ENCODE data around the gene CAMK2A. TPM values are rescaled to one million over a fixed set of nuclear protein-coding genes. Genes with fewer than 3 reads are reported as not detected.

Gene CAMK2A
- polyA plus RNA-seq, 1 of the 3 experiments (the other 2 are of a cell fraction) = 0.10 TPM

DNA sequence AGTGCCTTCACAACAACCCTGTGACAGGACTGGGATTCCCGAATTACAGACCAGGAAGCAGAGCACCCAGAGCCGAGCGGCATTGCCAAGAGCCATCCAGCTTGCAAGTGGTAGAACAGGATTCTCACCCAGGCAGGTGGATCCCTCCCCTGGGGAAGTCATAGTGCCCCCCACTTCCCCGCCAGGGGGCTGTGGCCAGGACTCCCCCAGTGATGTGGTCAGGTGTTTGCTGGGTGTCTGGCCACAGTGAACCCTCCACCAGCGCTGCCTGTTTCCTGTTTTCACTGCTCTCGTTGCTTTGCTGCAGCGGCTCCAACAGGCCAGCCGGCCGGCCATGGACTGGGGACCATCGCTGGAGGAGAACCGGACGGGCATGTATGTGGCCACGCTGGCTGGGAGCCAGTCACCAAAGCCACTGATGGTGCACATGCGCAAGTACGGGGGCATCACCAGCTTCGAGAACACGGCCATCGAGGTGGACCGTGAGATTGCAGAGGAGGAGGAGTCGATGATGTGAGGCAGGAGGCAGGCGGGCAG, 80.4 kb downstream of the CAMK2A start:
- no peaks in the 10 kb centered on the region for H3K36me3 ChIP-seq (replicated peaks in 1 of 2; ENCODE audit: control insufficient read depth in 1 of 2, insufficient read depth in 2 of 2, low read length in 1 of 2)
- H3K9me2 ChIP-seq = no peaks in the 10 kb centered on the region
- 0 out of 4 replicates have a peak, but pooled peaks cover 0 to 4% of the 10 kb centered on the region in 2 experiments for H3K4me1 ChIP-seq (ENCODE audit: control insufficient read depth in 1 of 2, insufficient read depth in 2 of 2, low read depth in 1 of 2, low read length in 1 of 2)
- H3K4me3 ChIP-seq (ENCODE audit: low read depth in 2 of 2, low read length in 1 of 2) = no peak overlapping the region
- POLR2A ChIA-PET = no interaction called here
- no peaks in the 10 kb centered on the region for H3F3A ChIP-seq (replicated peaks; ENCODE audit: insufficient read depth)
- no peak overlapping the region for H2AFZ ChIP-seq (ENCODE audit: low read depth)
- no peaks in the 10 kb centered on the region for H3K27me3 ChIP-seq (ENCODE audit: insufficient read depth)
- no peaks in the 10 kb centered on the region for H3K79me2 ChIP-seq (ENCODE audit: insufficient read depth)
- DNase-seq = no peak
- H3K9ac ChIP-seq = no peak overlapping the region
- H3K27ac ChIP-seq (ENCODE audit: low read depth in 2 of 2, low read length in 1 of 2) = no peak overlapping the region
- H3K9me3 ChIP-seq = no peaks in the 10 kb centered on the region
- no peaks in the 10 kb centered on the region for H4K20me1 ChIP-seq (ENCODE audit: insufficient read depth)
- no peak overlapping the region for H3K4me2 ChIP-seq
- TF ChIP-seq TCF12 (IDR thresholded peaks at IDR 0.05) = no peak
- no peak for TF ChIP-seq RXRA (IDR thresholded peaks at IDR 0.05; ENCODE audit: borderline replicate concordance, low read depth)
- no peak for TF ChIP-seq NFIC (IDR thresholded peaks at IDR 0.05; ENCODE audit: borderline replicate concordance)
- no peak for TF ChIP-seq SMC3 (IDR thresholded peaks at IDR 0.05; ENCODE audit: low read depth, low read length)
- TF ChIP-seq FOXM1 (IDR thresholded peaks at IDR 0.05; ENCODE audit: low read depth) = no peak
- TF ChIP-seq ELF1 (IDR thresholded peaks at IDR 0.05) = no peak
- TF ChIP-seq, protein P1, sequence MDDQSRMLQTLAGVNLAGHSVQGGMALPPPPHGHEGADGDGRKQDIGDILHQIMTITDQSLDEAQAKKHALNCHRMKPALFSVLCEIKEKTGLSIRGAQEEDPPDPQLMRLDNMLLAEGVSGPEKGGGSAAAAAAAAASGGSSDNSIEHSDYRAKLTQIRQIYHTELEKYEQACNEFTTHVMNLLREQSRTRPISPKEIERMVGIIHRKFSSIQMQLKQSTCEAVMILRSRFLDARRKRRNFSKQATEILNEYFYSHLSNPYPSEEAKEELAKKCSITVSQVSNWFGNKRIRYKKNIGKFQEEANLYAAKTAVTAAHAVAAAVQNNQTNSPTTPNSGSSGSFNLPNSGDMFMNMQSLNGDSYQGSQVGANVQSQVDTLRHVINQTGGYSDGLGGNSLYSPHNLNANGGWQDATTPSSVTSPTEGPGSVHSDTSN (IDR thresholded peaks at IDR 0.05) = no peak
- TF ChIP-seq, protein P2, sequence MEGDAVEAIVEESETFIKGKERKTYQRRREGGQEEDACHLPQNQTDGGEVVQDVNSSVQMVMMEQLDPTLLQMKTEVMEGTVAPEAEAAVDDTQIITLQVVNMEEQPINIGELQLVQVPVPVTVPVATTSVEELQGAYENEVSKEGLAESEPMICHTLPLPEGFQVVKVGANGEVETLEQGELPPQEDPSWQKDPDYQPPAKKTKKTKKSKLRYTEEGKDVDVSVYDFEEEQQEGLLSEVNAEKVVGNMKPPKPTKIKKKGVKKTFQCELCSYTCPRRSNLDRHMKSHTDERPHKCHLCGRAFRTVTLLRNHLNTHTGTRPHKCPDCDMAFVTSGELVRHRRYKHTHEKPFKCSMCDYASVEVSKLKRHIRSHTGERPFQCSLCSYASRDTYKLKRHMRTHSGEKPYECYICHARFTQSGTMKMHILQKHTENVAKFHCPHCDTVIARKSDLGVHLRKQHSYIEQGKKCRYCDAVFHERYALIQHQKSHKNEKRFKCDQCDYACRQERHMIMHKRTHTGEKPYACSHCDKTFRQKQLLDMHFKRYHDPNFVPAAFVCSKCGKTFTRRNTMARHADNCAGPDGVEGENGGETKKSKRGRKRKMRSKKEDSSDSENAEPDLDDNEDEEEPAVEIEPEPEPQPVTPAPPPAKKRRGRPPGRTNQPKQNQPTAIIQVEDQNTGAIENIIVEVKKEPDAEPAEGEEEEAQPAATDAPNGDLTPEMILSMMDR (IDR thresholded peaks at IDR 0.05) = no peak
- TF ChIP-seq, protein P3, sequence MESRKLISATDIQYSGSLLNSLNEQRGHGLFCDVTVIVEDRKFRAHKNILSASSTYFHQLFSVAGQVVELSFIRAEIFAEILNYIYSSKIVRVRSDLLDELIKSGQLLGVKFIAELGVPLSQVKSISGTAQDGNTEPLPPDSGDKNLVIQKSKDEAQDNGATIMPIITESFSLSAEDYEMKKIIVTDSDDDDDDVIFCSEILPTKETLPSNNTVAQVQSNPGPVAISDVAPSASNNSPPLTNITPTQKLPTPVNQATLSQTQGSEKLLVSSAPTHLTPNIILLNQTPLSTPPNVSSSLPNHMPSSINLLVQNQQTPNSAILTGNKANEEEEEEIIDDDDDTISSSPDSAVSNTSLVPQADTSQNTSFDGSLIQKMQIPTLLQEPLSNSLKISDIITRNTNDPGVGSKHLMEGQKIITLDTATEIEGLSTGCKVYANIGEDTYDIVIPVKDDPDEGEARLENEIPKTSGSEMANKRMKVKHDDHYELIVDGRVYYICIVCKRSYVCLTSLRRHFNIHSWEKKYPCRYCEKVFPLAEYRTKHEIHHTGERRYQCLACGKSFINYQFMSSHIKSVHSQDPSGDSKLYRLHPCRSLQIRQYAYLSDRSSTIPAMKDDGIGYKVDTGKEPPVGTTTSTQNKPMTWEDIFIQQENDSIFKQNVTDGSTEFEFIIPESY (IDR thresholded peaks at IDR 0.05; ENCODE audit: borderline replicate concordance, low read depth) = no peak
- TF ChIP-seq, protein P4, sequence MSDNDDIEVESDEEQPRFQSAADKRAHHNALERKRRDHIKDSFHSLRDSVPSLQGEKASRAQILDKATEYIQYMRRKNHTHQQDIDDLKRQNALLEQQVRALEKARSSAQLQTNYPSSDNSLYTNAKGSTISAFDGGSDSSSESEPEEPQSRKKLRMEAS (IDR thresholded peaks at IDR 0.05; ENCODE audit: low read depth) = no peak
- TF ChIP-seq FOXJ3 (CRISPR knock-in tag; IDR thresholded peaks at IDR 0.05) = no peak
- no peak for TF ChIP-seq EZH2phosphoT487 (IDR thresholded peaks at IDR 0.05; ENCODE audit: borderline replicate concordance, low read depth)
- TF ChIP-seq, protein P5, sequence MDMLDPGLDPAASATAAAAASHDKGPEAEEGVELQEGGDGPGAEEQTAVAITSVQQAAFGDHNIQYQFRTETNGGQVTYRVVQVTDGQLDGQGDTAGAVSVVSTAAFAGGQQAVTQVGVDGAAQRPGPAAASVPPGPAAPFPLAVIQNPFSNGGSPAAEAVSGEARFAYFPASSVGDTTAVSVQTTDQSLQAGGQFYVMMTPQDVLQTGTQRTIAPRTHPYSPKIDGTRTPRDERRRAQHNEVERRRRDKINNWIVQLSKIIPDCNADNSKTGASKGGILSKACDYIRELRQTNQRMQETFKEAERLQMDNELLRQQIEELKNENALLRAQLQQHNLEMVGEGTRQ (IDR thresholded peaks at IDR 0.05; ENCODE audit: borderline replicate concordance, low read depth, low read length) = no peak
- no peak for TF ChIP-seq GABPA (IDR thresholded peaks at IDR 0.05; ENCODE audit: low read depth)
- no peak for TF ChIP-seq JUND (IDR thresholded peaks at IDR 0.05)
- no peak for TF ChIP-seq CHD2 (IDR thresholded peaks at IDR 0.05; ENCODE audit: low read length, partially characterized antibody)
- 97% methylated on average over 15 of the region's 21 CpGs for WGBS (ENCODE audit: low lambda C conversion rate)
- CTCF ChIA-PET = interaction anchor here (0.8 to 1.0 kb wide), 2 partner anchors 8 to 34 kb away, joined by 3 read pairs; no protein-coding TSS in a partner anchor
